Stimulated activated CD4-positive, alpha-beta T cell treated with anti-CD3 and anti-CD28 coated beads, Interleukin-2, amount 100 ng/mL, for 4 hours (primary cell): Measurements from ENCODE around the gene EPHA2.
A peak's percentile ranks its signal among the peaks of the same experiment; 100 is the strongest.

Experiments
- DNase-seq: peaks from one replicate; pipeline ENCODE4 v3.0.0-alpha.2; 2020; ENCODE audit warnings: low read depth

Gene EPHA2

DNA sequence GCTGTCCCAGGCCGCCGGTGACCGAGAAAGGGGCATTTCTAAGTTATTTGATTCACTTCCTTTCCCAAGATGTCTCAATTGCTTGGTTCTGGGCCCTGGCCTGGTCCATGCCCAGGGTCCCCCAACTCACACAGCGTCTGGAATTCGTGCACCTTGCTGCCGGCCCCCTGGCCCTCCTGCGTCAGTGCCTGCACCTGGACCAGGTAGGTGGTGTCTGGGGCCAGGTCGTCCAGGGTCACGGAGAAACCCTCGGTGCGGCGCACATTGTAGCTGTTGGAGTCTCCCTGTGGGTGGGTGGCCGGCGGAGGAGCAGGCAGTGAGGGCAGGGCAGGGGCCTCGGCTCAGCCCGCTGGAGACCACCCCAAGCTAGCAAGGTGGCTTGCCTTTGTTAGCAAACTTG lies 21.0 kb downstream of the EPHA2 start:
- DNase-seq, result no peak

DNA sequence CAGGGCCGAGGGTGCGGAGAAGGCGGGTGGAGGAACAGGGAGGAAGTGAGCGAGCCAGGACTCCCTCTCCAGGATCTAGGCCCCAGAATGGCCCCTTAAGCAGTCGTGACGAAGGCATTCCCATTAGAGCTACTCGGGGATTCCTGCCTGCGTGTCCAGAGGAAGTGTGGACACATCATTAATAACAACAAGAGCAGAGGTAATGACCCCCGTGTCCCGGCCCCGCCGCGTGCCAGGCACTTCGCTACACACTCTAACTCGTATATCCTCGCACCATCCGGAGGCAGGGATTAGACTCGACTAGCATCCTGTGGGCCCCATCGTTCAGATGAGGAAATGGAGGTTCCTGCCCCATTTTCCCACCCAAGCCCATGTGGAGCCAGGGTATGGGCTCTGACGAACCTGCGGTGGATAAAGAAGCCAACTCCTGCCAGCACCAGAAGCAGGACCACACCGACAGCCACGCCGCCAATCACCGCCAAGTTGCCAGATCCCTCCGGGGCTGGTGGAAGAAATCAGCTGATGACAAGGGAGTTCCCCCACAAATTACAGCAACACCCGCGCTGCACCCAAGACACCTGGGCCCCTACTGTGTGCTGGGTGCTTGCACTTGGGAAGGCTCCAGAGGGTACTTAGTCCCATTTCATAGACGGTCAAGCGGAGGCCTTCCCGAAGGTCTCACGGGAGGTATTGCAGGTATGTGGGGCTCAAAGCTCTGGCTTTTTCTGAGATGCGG lies 21.6 kb downstream of the EPHA2 start:
- DNase-seq, result no peak

DNA sequence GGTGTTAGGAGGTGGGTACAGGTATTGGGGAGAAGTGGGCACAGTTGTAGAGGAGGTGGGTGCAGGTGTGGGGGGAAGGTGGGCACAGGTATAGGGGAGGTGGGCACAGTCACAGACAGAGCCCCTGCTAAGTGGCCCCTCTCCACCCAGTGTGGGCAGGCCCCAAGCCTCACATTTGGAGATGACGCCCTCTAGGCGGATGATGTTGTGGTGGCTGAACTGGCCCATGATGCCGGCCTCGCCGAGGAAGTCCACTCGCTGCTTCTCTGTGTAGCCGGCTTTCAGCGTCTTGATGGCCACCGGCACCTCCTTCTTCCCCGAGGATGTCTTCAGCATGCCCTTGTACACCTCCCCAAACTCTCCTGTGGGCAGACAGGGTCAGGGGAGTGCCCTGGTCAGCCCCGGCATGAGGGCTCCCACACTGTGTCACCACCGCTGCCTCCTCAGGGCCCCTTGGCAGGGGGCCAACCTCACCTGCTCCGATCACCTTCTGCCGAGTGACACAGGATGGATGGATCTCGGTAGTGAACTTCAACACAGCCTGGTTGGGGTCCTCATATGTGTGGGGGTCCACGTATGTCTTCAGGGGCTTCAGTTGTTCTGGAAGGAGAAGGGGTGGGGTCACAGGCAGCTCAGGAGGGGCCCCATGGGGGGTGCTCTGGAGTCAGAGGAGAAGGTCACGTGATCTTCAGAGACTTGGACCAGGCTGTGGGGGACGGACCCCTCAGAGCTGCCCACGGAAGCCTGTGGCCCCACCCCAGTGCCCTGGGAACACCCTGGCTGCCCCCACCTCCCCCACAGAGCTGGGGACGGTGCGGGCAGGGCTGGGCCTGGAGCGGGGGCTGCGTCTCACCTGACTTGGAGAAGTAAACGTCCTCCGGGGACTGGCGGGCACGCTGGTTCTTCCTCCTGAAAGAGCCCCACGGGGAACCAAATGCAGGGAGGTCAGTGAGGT lies 22.6 kb downstream of the EPHA2 start:
- DNase-seq, result no peak

DNA sequence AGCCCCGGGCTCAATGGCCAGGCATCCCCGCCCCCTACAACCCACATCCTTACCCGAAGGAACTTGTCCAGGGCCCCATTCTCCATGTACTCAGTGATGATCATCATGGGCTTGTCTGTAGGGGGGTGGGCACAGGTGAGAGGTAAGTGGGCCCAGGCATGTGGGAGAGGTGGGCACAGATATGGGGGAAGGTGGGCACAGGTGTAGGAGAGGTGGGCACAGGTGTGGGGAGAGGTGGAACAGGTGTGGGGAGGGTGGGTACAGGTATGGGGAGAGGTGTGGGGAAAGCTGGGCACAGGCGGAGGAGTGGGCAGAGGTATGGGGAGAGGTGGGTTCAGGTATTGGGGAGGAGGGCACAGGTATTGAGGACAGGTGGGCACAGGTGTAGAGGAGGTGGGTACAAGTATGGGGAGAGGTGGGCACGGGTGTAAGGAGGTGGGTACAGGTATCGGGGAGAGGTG lies 23.5 kb downstream of the EPHA2 start:
- DNase-seq, result no peak

DNA sequence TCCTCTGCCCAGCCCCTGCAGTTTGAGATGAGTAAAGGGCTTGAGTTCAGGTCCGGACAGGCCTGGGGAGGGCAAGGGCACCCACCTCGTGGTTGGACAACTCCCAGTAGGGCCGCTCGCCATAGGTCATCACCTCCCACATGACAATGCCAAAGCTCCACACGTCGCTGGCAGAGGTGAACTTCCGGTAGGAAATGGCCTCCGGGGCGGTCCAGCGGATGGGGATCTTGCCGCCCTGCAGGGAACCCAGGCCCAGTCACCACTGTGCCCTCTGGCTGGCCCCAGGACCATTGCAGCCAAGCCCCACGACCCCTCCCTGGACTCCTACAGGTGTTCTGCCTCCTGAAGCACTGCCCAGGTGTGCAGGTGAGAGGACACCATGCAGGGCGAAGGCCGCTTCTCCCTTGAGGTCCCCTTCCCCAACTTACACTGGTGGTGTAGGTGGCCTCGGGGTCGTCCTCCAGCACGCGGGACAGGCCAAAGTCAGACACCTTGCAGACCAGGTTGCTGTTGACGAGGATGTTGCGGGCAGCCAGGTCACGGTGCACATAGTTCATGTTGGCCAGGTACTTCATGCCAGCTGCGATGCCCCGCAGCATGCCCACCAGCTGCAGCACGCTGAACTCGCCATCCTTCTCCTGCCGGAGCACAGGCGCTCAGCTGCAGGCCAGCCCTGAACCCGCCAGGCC lies 24.1 kb downstream of the EPHA2 start:
- no peak for DNase-seq

DNA sequence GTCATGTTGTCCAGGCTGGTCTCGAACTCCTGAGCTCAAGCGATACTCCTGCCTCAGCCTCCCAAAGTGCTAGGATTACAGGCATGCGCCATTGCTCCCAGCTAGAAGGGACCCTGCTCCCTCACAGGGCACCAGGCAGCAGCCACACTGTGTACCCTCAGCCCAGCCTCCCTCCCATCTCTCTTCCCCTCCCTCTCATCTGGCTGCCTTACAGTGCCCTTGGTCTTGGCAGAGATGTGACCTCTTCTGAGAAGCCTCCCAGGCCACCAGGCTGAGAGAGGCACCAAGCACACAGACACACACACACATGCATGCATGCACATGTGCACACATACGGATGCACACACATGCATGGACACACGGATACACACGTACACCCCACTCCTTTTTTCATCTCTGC lies 25.0 kb downstream of the EPHA2 start:
- DNase-seq, result no peak

DNA sequence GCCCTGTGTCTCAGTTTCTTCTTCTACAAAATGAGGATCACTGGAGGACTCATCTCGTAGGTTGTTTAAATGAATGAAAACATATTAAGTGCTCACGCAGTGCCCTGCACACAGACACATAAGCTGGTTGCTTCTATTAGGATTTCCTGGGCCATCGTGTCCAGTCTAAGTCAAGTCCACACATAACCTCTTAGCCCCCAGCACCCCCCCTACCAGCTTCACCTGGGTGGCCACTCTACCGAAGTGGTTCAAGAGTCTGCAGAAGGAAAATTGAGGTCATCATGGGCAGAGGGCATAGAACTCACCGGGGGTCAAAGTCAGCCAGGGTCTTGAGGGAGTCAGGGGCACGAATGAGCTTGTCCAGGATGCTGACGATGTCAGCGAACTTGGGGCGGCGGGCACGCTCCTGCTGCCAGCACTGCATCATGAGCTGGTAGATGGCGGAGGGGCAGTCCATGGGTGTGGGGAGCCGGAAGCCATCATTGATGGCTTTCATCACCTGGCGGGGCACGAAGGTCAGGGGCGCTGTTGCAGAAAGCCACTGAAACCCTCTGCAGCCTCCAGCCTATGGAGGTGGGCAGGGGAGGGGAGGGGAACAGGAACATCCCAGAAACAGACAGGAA lies 25.8 kb downstream of the EPHA2 start:
- no peak for DNase-seq

DNA sequence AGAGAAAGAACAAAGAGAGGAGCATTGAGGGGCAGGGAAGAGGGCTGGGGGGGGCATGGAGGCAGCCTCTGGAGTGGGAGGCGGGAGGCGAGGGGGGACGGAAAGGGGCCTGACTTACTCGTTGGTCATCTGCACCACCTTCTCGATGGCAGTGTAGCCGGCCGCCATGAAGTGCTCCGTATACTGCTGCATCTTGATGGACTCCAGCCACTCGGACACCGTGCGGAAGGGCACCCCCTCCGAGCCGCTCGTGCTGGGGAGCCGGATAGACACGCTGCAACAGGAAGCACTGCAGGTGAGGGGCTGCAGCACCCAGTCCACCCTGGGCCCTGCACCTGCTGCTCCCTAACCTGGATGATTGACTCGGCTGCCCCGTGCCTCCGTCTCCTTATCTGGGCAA lies 26.6 kb downstream of the EPHA2 start:
- DNase-seq, result no peak

DNA sequence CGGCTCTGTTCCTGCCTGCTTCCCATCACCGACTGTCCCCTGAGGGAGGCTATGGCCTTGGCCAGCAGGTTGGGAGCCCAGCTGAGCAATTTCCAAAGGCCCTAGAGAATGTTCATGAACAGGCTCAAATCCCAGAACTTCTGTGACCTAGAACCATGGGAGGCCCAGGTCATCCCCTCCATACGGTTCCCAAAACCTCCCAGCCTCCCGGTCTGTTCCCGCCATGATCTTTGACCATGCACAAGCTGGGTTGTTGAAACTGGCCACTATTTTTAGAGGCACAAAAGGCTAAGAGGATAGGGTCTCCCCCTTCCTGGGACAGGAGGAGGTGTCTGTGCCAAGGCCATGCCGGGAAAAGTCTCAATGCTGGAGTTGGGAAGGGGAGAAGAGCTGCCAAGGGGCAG lies 27.5 kb downstream of the EPHA2 start:
- DNase-seq, result no peak

DNA sequence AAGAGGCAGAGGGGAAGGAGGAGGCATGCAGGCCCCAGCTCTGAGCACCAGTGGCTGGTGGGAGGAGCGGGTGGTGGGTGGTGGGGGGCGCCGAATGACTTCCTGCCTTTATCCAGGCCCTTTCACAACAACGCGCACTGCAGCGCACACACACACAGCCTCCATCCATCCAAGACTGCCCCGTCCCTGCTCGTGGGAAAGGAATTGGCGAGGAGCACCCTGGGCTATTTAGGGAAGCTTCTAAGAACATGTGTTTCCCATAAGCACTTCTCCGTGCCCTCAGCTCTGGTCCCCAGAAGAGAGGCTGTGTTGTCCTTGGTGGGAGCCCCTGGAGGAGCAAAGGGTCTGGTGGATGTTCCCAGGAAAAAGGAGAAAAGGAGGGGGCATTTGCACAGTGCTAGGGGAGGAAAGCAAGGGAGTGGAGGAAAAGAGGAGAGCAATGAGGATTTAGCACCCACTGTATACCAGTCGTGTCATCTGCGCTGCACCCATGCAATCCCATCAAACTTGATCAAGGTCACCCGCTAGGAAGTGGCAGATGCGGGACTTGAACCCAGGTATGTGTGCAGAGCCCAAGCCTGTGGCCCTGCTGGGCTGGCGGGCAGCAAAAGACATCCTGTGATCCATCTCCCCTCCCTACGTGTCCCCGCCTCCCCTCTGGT lies 28.1 kb downstream of the EPHA2 start:
- DNase-seq, result no peak

DNA sequence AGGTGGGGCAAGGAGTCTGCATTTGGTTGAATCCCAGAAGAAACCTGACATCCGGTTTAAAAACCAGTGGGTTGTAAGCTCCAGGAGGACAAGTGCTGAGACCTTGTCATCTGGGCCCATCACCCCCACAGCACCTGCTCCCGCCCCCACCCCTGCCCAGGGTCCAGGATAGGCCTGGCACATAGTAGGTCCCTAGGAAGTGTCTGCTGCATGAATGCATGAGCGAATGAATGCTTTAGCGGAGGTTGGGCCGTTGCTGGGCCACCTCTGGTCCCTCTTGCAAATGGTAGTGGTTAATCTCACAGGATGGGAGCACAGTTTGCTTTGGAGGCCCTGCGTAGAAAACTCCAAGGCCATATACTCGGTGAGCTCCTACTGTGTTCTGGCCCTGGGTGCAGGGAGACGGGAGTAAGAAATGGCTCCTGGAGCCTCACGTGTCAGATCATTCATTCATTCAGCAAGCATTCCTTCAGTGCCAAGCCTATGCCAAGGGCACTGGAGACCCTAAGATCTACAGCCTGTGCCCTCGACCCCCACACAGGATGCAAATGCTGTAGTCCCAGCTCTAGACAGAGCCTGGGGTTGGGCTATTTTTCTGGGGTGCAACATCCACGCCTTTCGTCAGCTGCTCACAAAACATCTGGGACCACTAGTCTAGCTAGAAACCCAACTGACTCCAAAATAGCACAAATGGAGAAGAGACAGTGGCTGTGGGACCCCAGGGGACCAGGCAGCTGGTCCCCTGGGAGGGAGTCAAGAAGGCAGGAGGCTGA lies 28.9 kb downstream of the EPHA2 start:
- no peak for DNase-seq

DNA sequence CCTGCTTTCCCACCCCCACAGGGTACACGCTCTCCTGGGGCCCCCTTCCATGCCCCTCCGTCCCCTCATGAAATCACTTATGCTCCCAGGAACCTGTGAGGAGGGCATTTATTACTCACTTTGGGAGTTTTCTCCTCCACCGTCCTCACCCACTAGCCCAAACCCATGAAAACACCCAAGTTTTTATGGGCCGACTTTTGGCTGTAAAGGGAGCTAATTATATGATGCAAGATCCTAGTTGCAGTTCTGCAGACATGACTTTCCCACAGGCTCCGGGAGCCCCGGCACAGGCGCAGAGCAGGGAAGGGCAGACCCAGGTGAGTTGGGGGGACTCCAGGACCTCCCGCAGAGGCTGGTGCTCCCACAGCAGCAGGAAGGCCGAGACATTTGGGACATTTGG lies 29.7 kb downstream of the EPHA2 start:
- no peak for DNase-seq

DNA sequence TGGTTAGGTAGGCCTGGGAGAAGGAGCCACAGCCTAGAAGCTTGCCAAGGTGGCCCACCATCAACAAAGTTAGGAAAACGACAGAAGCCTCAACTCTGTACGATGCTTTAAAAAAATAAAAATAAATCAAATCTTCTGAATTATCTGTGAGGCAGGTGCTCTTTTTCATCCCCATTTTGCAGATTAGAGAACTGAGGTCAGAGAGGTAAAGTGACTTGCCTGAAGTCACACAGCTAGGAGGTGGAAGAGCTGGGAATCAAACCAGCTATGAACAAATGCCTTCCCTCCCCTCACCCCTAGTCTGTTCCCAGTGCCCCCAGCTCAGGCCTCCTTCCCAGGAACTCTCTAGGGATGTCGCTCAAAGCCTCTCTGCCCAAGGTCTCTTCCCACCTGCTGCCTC lies 30.4 kb downstream of the EPHA2 start:
- DNase-seq, result no peak

DNA sequence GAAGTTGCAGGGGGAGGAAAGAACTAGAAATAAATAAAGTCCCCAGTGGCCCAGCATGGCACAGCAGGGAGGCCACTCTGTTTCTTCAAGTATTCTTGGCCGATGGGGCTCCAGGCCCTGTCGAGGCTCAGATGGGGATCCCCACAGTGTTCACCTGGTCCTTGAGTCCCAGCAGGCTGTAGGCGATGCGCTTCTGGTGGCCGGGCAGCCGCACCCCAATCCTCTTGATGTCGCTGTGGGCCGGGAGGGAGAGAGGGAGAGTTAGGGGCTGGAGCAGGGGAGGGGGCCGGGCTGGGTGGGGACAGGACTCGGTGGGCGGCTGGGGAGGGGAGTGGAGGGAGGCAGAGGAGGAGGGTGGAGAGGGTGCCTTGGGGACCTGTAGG lies 30.8 kb downstream of the EPHA2 start:
- DNase-seq, result no peak

DNA sequence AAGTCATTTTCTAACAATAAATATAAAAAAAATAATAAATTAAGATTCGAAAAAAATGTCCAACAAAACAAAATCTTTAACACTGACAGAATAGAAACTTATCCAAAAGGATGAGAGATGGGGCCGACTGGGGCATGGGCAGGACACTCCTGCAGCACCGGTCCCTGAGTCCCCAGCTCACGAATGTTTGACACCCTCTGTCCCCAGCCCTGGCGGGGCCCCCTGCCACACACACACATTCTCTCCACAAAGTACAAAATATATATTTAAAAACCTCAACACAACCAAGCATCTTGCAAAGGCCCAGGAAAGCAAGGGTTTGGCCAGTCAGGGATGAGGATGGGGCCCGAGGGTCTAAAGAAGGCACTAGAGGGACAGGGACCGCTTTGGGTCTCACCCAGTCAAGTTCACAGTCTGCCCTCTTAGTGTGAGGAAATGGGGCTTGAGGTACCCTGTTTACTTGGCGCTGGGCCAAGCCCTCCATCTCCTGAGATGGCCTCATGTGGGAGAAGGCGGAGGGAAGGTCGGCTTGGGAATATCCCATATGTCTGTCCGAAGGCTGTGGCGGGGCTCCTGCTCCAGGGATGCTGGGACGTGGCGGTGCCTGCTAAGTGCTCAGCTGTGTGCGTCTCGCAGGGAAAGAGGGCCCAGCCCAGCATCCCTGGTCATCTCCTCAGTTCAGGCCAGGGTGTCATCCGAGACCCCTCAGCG lies 31.3 kb downstream of the EPHA2 start:
- DNase-seq, result no peak

DNA sequence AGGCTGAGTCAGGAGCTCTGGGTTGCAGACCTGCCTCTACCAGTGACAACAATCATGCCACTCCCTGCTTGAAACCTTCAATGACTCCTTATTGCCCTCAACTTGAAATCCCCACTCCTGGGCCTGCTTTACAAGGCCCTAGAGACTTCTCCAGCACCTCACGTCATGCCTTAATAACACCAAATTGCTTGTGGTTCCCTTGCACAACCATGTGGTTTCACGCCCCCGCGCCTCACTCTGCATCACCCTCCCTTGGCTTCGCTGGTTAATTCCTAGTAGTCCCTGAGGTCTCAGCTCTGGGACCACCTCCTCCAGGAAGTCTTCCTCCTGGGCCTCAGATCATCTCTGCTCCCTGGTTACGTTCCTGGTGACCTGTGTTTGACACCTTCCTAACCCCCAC lies 33.0 kb downstream of the EPHA2 start:
- peak; percentile 17 for DNase-seq

DNA sequence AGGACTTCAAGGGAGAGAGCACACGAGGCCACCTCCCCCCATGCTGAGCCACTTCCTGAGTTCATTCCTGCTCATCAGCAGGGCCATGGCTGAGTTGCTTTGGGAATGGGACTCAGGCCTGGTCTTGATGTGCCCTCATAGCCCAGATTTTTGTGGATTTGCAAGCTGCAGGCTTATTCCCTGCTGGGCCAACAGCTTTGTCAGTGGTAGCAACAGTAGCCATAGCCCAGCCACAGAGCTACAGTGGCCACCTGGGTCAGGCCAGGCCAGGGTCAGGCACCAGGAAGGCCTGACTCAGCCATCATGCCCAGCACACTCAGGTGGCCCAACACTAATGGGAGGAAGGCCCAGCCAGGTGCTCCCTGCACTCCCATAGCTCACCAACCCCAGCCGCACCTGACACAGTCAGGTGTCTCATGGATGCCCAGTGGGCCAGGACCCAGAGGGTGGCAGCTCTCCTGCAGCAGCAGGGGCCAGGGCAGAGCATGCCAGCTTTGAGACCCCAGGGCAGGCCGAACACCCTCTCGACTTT lies 33.5 kb downstream of the EPHA2 start:
- no peak for DNase-seq

DNA sequence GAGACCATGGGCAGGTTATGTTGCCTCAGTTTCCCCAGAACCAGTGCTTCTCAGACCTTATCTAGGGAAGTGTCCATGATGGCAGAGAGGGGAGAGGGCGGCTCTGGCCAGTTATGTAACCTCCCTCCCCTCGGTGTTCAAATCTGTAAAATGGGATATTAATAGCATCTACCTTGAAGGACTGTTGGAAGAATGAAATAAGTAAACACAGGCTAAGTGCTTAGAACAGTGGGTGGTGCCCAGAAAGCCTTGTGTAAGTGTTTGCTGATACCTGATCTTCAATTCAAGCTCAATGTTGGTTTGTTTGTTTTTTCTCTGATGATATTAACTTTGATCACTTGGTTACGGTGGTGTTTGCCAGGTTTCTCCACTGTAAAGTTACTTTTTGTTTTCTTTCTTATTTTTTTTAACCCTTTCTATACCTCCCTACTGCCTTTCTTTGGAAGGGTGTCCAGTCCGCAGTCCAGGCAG lies 34.9 kb downstream of the EPHA2 start:
- no peak for DNase-seq

DNA sequence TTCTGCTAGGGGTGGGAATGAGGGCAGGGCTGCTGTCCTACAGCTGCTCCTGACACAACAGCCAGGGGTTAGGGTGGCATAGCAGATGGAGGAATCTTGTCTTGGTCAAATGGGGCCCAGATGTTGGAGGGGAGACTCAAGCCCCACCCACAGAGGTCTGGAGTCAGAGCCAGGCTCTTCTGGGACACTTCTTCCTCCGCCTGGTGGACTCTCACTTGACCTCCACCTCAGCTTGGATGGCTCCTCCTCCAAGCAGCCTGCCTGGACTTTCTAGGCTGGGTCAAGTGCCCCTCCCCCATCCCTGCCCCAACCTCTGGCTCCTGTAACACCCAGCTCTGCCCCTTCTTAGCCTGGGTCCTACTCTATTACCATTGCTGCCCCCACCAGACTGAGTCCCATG lies 35.5 kb downstream of the EPHA2 start:
- no peak for DNase-seq

DNA sequence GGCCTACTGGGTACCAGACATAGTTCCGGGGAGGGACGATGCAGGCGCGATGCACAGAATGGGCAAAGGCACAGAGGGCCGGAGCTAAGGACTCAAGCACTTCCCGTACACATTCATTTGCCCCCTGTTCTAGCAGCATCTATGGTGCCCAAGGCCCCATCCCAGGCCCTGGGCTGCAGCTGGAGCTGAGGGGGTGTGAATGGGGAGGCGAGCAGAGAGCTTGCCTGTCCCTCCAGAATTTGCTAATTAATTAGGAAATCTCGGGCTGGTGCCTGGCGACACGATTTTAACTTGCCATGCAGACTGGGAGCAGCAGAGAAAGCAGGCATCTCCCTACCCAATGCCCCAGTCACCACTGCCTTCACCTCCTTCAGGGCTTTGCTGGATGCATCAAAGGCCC lies 35.9 kb downstream of the EPHA2 start:
- no peak for DNase-seq
